H9 (cell line): ENCODE data around the gene HACL1. TPM values are rescaled to one million over a fixed set of nuclear protein-coding genes. Genes with fewer than 3 reads are reported as not detected.

ENCODE experiments used
- DNase-seq: peaks from one replicate; pipeline ENCODE4 v3.0.0-alpha.2; 2017
- H2AFZ ChIP-seq: one replicate; pipeline ENCODE4 v1.6.1; 2013; ENCODE audit warnings: mild to moderate bottlenecking, low read length, control low read depth, moderate library complexity
- H2AK5ac ChIP-seq: 2 replicates; pipeline ENCODE4 v1.6.1; 2013; ENCODE audit warnings: low read length, control low read depth, mixed read lengths; ENCODE audit not compliant: insufficient read length
- H2BK120ac ChIP-seq: one replicate; pipeline ENCODE4 v1.6.1; 2013; ENCODE audit warnings: low read depth, mild to moderate bottlenecking, low read length, control low read depth, inconsistent platforms; ENCODE audit not compliant: poor library complexity, severe bottlenecking
- H2BK12ac ChIP-seq: 2 replicates; pipeline ENCODE4 v1.6.1; 2013; ENCODE audit warnings: low read length, control low read depth, mixed read lengths, low read depth; ENCODE audit not compliant: insufficient read length
- H2BK15ac ChIP-seq: 2 replicates; pipeline ENCODE4 v1.6.1; 2013; ENCODE audit warnings: low read depth, low read length, control low read depth
- H2BK20ac ChIP-seq: one replicate; pipeline ENCODE4 v1.6.1; 2013; ENCODE audit warnings: low read depth, mild to moderate bottlenecking, low read length, control low read depth, inconsistent platforms; ENCODE audit not compliant: poor library complexity, severe bottlenecking
- H2BK5ac ChIP-seq: 2 replicates; pipeline ENCODE4 v1.6.1; 2013; ENCODE audit warnings: low read length, control low read depth, mixed read lengths; ENCODE audit not compliant: insufficient read length
- H3K14ac ChIP-seq: 2 replicates; pipeline ENCODE4 v1.6.1; 2013; ENCODE audit warnings: low read length, control low read depth; ENCODE audit not compliant: insufficient read depth
- H3K18ac ChIP-seq: 2 replicates; pipeline ENCODE4 v1.6.1; 2013; ENCODE audit warnings: low read depth, mild to moderate bottlenecking, mixed read lengths, low read length, control low read depth; ENCODE audit not compliant: insufficient read length
- H3K23ac ChIP-seq: 2 replicates; pipeline ENCODE4 v1.6.1; 2013; ENCODE audit warnings: low read length, control low read depth, mixed read lengths, low read depth; ENCODE audit not compliant: insufficient read length
- H3K23me2 ChIP-seq: 2 replicates; pipeline ENCODE4 v1.6.1; 2013; ENCODE audit warnings: low read depth, mild to moderate bottlenecking, mixed read lengths, low read length, control low read depth; ENCODE audit not compliant: insufficient read length, poor library complexity, severe bottlenecking
- H3K27ac ChIP-seq: 2 replicates; pipeline ENCODE4 v1.5.1; 2013; ENCODE audit warnings: low read length, control low read depth, mixed read lengths, low read depth; ENCODE audit not compliant: insufficient read length
- H3K27me3 ChIP-seq: 2 replicates; pipeline ENCODE4 v1.6.1; 2013; ENCODE audit warnings: low read length, control low read depth, inconsistent platforms; ENCODE audit not compliant: insufficient read depth
- H3K4ac ChIP-seq: 2 replicates; pipeline ENCODE4 v1.6.1; 2013; ENCODE audit warnings: low read depth, mild to moderate bottlenecking, control low read depth, inconsistent platforms, low read length, moderate library complexity
- H3K4me1 ChIP-seq: 2 replicates; pipeline ENCODE4 v1.6.1; 2013; ENCODE audit warnings: low read length, control low read depth, inconsistent platforms; ENCODE audit not compliant: insufficient read depth
- H3K4me2 ChIP-seq: 2 replicates; pipeline ENCODE4 v1.6.1; 2013; ENCODE audit warnings: low read length, control low read depth, mixed read lengths; ENCODE audit not compliant: insufficient read length, insufficient read depth
- H3K56ac ChIP-seq: 2 replicates; pipeline ENCODE4 v1.6.1; 2013; ENCODE audit warnings: low read depth, mild to moderate bottlenecking, mixed read lengths, low read length, control low read depth; ENCODE audit not compliant: insufficient read length
- H3K79me1 ChIP-seq: 2 replicates; pipeline ENCODE4 v1.6.1; 2013; ENCODE audit warnings: low read depth, mild to moderate bottlenecking, moderate library complexity, low read length, control low read depth, inconsistent platforms; ENCODE audit not compliant: insufficient read depth, poor library complexity, severe bottlenecking
- H3K79me2 ChIP-seq: 2 replicates; pipeline ENCODE4 v1.6.1; 2013; ENCODE audit warnings: low read length, control low read depth, inconsistent platforms; ENCODE audit not compliant: insufficient read depth
- H3K9ac ChIP-seq: 2 replicates; pipeline ENCODE4 v1.6.1; 2013; ENCODE audit warnings: low read length, control low read depth, mixed read lengths; ENCODE audit not compliant: insufficient read length; ENCODE audit errors: extremely low read depth
- H3K9me3 ChIP-seq: one replicate; pipeline ENCODE4 v1.6.1; 2013; ENCODE audit warnings: low read depth, low read length, inconsistent platforms; ENCODE audit not compliant: control insufficient read depth
- H3T11ph ChIP-seq: one replicate; pipeline ENCODE4 v1.6.1; 2013; ENCODE audit warnings: mild to moderate bottlenecking, low read length, control low read depth, inconsistent platforms
- H4K20me1 ChIP-seq: one replicate; pipeline ENCODE4 v1.6.1; 2013; ENCODE audit not compliant: control insufficient read depth, insufficient read length, insufficient read depth
- H4K5ac ChIP-seq: 2 replicates; pipeline ENCODE4 v1.6.1; 2013; ENCODE audit warnings: low read depth, mild to moderate bottlenecking, mixed read lengths, low read length, control low read depth; ENCODE audit not compliant: insufficient read length
- H4K8ac ChIP-seq: replicated peaks from 2 replicates; pipeline ENCODE4 v1.6.1; 2013; ENCODE audit warnings: low read length, control low read depth, mixed read lengths, low read depth; ENCODE audit not compliant: insufficient read length
- H4K91ac ChIP-seq: 2 replicates; pipeline ENCODE4 v1.6.1; 2013; ENCODE audit warnings: low read depth, mild to moderate bottlenecking, moderate library complexity, mixed read lengths, low read length, control low read depth; ENCODE audit not compliant: insufficient read length
- H3K27ac Mint-ChIP-seq, 3 experiments: 2 replicates in 2 of 3; 3 replicates in 1 of 3; pipeline ENCODE4 v1.8.0; 2020 to 2021; ENCODE audit warnings: mixed read lengths in 3 of 3, mild to moderate bottlenecking in 1 of 3, moderate library complexity in 1 of 3
- H3K27me3 Mint-ChIP-seq: 2 replicates; pipeline ENCODE4 v1.8.0; 2021; ENCODE audit warnings: low read depth, mild to moderate bottlenecking, moderate library complexity, mixed read lengths
- H3K36me3 Mint-ChIP-seq, 3 experiments: 2 replicates in 2 of 3; 3 replicates in 1 of 3; pipeline ENCODE4 v1.8.0; 2020 to 2021; ENCODE audit warnings: low read depth in 3 of 3, mixed read lengths in 3 of 3; ENCODE audit not compliant: insufficient read depth in 1 of 3
- H3K4me1 Mint-ChIP-seq, 2 experiments: 2 replicates each; pipeline ENCODE4 v1.8.0; 2020; ENCODE audit warnings: mixed read lengths in 2 of 2
- H3K4me3 Mint-ChIP-seq, 2 experiments: 2 replicates in 1 of 2; 3 replicates in 1 of 2; pipeline ENCODE4 v1.8.0; 2020 to 2021; ENCODE audit warnings: mild to moderate bottlenecking in 2 of 2, mixed read lengths in 2 of 2, moderate library complexity in 1 of 2
- H3K9me3 Mint-ChIP-seq, 2 experiments: 2 replicates in 1 of 2; 3 replicates in 1 of 2; pipeline ENCODE4 v1.8.0; 2020; ENCODE audit warnings: mild to moderate bottlenecking in 2 of 2, mixed read lengths in 2 of 2, moderate library complexity in 1 of 2
- WGBS: extraction: QIAGEN DNeasy Blood & Tissue Kit; methylation state at CpG from one replicate; pipeline ENCODE4 v1.1.7; 2013; ENCODE audit warnings: missing lambda C conversion rate, low lambda C conversion rate, mixed read lengths; ENCODE audit not compliant: insufficient read length; ENCODE audit errors: extremely low coverage; 5-methylcytosine and 5-hydroxymethylcytosine counted together
- total RNA-seq: library from RNA; stranded (reverse); gene quantifications from 2 replicates; pipeline ENCODE4 v1.2.1, GENCODE V29; 2021
- TF ChIP-seq, protein P1 (sequence below): fragments of 200-600 bp; sonication (generic); conservative IDR thresholded peaks from 3 replicates; pipeline ENCODE4 v1.8.0; 2021; ENCODE audit warnings: antibody characterized with exemption, mild to moderate bottlenecking

Gene HACL1
- total RNA-seq, 1 experiment from 2014 or later, result 52.6 TPM

DNA sequence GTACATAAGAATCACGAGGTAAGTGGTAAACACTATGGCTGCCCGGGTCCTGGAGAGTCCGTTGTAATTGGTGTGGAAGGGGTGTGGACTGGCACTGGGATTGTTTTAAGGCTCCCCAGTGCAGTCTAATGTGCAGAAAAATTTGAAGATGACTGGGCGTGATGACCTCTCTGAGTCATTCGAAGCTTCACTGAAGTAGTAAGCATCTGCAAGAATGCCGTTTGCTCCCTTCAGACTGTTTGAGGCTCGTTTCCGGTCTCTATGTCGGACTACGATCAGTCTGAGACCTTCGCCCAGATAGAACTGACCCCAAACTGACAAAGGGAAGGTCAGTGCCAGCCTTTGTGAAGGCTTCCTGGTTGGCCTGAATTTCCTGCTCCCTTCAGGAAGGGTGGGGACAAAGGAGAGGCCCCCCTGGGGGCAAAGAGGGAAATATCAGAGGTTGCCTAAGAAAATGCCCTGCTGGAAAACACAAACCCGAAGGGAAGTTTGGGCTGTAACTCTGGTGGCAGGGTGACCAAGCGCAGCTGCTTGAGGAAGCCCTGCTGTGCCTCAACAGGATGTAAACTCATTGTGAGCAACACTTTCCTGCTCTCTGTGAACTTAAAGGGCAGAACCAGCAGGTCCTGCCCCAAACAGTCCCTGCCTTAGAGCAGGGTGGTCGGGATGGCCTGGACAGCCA lies 34.8 kb upstream of the HACL1 start:
- H3K23ac ChIP-seq, result no peak overlapping the region
- no peak overlapping the region for H2BK5ac ChIP-seq
- no peaks in the 10 kb centered on the region for H4K20me1 ChIP-seq
- no peak overlapping the region for H2AK5ac ChIP-seq
- no CpG with 5 or more reads among the region's 14 CpGs for WGBS
- no peaks in the 10 kb centered on the region; a peak in 1 of 5 replicates for H3K9me3 Mint-ChIP-seq
- H2BK12ac ChIP-seq, result no peak overlapping the region
- no peak overlapping the region for H2BK15ac ChIP-seq
- H3K4me1 ChIP-seq, result peaks cover 19% of the 10 kb centered on the region
- H3K4me2 ChIP-seq, result no peak overlapping the region
- DNase-seq, result no peak
- no peak overlapping the region for H4K91ac ChIP-seq
- no peak overlapping the region for H3K4ac ChIP-seq
- no peaks in the 10 kb centered on the region for H3K23me2 ChIP-seq
- no peaks in the 10 kb centered on the region for H3K79me1 ChIP-seq
- H2BK20ac ChIP-seq, result no peak overlapping the region
- H4K8ac ChIP-seq, result no peak overlapping the region
- no peak overlapping the region for H3T11ph ChIP-seq
- peaks cover 55 to 61% of the 10 kb centered on the region in 2 experiments for H3K4me1 Mint-ChIP-seq
- no peak overlapping the region for H3K56ac ChIP-seq
- no peak overlapping the region; the same call in 1 of the 2 replicates for H3K14ac ChIP-seq
- H3K27me3 Mint-ChIP-seq, result no peaks in the 10 kb centered on the region
- no peak overlapping the region for H3K9ac ChIP-seq
- H3K18ac ChIP-seq, result no peak overlapping the region
- no peaks in the 10 kb centered on the region for H3K27me3 ChIP-seq
- TF ChIP-seq, protein P1, sequence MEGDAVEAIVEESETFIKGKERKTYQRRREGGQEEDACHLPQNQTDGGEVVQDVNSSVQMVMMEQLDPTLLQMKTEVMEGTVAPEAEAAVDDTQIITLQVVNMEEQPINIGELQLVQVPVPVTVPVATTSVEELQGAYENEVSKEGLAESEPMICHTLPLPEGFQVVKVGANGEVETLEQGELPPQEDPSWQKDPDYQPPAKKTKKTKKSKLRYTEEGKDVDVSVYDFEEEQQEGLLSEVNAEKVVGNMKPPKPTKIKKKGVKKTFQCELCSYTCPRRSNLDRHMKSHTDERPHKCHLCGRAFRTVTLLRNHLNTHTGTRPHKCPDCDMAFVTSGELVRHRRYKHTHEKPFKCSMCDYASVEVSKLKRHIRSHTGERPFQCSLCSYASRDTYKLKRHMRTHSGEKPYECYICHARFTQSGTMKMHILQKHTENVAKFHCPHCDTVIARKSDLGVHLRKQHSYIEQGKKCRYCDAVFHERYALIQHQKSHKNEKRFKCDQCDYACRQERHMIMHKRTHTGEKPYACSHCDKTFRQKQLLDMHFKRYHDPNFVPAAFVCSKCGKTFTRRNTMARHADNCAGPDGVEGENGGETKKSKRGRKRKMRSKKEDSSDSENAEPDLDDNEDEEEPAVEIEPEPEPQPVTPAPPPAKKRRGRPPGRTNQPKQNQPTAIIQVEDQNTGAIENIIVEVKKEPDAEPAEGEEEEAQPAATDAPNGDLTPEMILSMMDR, result no peak
- no peak overlapping the region for H3K27ac ChIP-seq
- H3K36me3 Mint-ChIP-seq, result peaks cover 4 to 7% (median 5%) of the 10 kb centered on the region in 3 experiments; a peak in 4 of 7 replicates
- H3K79me2 ChIP-seq, result no peaks in the 10 kb centered on the region
- no peak overlapping the region; a peak in 1 of 5 replicates for H3K4me3 Mint-ChIP-seq
- H3K27ac Mint-ChIP-seq, result peak overlapping the region in 1 of 3 experiments; percentile 73; a peak in 1 of 7 replicates
- H2BK120ac ChIP-seq, result no peak overlapping the region
- no peaks in the 10 kb centered on the region for H3K9me3 ChIP-seq
- no peak overlapping the region for H4K5ac ChIP-seq
- H2AFZ ChIP-seq, result no peak overlapping the region
